GM18498 (cell line): ENCODE data around the gene C20orf204.
"Not testable (repeated sequence)": the region's sequence is repeated elsewhere in the genome, so short reads cannot be mapped to it uniquely, and the experiment has no call there.

ENCODE experiments used
- ATAC-seq: cut with Tn5 transposase; IDR thresholded peaks from one replicate; pipeline ENCODE4 v1.9.1; 2021; ENCODE audit warnings: mild to moderate bottlenecking, moderate library complexity; ENCODE audit not compliant: unreplicated experiment

C20orf204 gene

GRCh38 chr20:64081624-64081964 is 45.6 kb downstream of the C20orf204 start:
- no peak for ATAC-seq

GRCh38 chr20:64082126-64082731 is 46.2 kb downstream of the C20orf204 start:
- no peak for ATAC-seq

GRCh38 chr20:64082820-64083377 is 46.9 kb downstream of the C20orf204 start:
- no peak for ATAC-seq

DNA sequence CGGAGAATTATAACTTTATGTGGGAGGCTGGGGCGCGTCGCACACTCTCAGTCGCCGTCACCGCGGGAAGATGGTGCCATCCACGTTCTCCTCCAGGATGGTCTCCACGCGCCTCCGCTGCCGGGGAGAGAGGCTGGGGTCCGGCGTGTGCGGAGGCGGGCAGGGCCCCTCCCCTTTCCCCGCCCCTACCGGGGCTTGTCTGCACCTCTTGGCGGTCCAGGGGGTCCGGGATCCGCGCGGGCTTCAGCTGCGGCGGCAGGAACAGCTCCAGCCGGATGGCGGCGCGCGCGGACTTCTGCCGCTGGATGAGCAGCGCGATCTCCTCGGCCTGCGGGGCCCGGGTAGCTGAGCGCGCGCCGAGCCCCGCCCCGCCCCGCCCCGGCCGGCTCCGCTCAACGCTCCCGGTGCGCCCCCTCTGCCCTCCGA is 47.4 kb downstream of the C20orf204 start:
- no peak for ATAC-seq

DNA sequence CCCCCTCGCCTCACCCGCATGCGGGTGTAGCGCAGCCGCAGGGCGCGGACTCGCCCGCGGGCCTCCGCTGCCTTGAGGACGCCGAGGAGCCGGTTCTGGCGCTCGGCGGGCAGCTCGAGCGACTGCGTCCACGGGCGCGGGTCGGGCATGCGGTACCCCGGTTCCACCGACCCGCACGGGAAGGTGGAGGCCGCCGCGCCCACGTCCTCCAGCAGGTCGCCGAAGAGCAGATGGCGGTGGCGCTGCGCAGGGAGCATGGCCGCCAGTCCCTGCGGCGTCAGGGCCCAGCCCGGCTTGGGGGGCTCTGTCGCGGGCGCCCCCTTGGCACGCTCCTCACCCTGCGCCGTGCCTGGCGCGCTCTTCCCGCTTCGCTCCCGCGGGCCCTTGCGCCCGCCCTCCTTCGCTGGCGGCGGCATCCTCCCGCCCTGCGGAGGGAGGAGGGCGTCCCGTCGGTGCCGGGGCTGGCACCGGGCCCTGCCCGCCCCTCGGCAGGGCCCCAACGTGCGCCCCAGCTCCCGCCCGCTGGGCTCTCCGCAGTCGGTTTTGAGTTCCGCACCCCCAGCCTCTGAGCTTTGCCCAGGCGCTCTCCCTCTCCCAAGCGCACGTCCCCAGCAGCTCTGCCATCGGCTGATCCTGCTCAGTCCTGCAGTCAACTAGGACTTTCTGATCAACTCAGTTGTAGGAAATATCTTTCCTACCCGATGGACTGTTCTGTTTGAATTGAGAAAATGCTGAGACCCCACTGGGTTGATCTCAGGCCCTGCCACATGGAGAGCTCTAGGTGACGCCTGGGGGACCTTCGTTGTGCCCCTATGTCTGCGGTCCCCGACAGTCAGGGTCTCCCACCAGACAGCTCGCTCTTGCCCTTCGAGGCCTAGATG is 48.1 kb downstream of the C20orf204 start, which contains the start of gene LKAAEAR1:
Gene LKAAEAR1, minus strand, starts transcription at position 595 of the 881 bp plus-strand sequence. Its CDS starts 179 bp downstream, at position 416.
- ATAC-seq = no peak

DNA sequence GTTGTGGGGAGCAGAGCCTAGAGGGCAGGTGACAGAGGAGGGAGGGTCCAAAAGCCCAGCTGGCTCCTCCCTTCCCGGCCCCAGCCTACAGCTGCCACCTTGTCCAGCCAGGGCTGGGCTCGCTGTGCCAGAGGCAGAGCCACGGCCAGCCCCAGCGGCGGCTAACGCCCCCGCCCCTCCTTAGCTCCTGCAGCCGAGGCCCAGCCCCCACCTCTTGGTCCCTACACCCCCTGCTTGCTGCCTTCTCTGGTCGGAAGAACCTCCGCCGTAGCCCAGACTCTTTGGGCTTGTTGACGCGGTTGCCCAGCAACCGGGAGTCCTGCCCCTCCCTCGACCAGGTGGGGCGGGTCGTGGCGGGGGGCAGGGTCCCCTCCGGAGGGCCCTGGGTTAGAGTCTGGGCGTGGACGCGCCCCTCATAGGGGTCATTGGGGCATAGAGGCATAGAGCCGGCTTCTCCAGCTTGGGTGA is 48.7 kb downstream of the C20orf204 start:
- ATAC-seq = no peak

- ATAC-seq = no peak
Observed at GRCh38 chr20:64086801-64087200, 50.8 kb downstream of the C20orf204 start.

GRCh38 chr20:64087226-64087825 is 51.3 kb downstream of the C20orf204 start:
- not testable (repeated sequence) for ATAC-seq

GRCh38 chr20:64088586-64088985 is 52.6 kb downstream of the C20orf204 start:
- ATAC-seq = not testable (repeated sequence)
